WTC11 (cell line): ENCODE data around the gene PUSL1.

Experiments
- ATF3 ChIP-seq: sonication (generic); formaldehyde crosslinking; conservative IDR thresholded peaks from 2 replicates; pipeline ENCODE4 v1.8.1; 2022; ENCODE audit warnings: mild to moderate bottlenecking, missing genetic modification reagents
- ESRRA ChIP-seq: sonication (generic); formaldehyde crosslinking; IDR thresholded peaks from 2 replicates; pipeline ENCODE4 v1.8.1; 2022; ENCODE audit warnings: mild to moderate bottlenecking, missing genetic modification reagents, borderline replicate concordance
- HMGA2 ChIP-seq: fragments of 250-450 bp; sonication (Bioruptor Pico); IDR thresholded peaks from 2 replicates; pipeline ENCODE4 v1.4.0; 2021; ENCODE audit warnings: mild to moderate bottlenecking, moderate library complexity
- TCF7 ChIP-seq: sonication (generic); formaldehyde crosslinking; IDR thresholded peaks from 2 replicates; pipeline ENCODE4 v1.8.0; 2022; ENCODE audit warnings: mild to moderate bottlenecking, low read depth, missing genetic modification reagents, moderate library complexity
- ZNF121 ChIP-seq: sonication (generic); formaldehyde crosslinking; IDR thresholded peaks from 2 replicates; pipeline ENCODE4 v1.8.0; 2023; ENCODE audit warnings: missing genetic modification reagents
- ZNF281 ChIP-seq: sonication (generic); formaldehyde crosslinking; IDR thresholded peaks from 2 replicates; pipeline ENCODE4 v1.8.0; 2023; ENCODE audit warnings: mild to moderate bottlenecking, missing genetic modification reagents
- TF ChIP-seq, protein P1 (sequence below): sonication (generic); formaldehyde crosslinking; IDR thresholded peaks from 2 replicates; pipeline ENCODE4 v1.8.0; 2022; ENCODE audit warnings: mild to moderate bottlenecking, missing genetic modification reagents
- TF ChIP-seq, protein P2 (sequence below): fragments of 200-600 bp; IDR thresholded peaks from 2 replicates; pipeline ENCODE4 v1.8.0; 2022; ENCODE audit warnings: antibody characterized with exemption
- TF ChIP-seq, protein P3 (sequence below): sonication (generic); formaldehyde crosslinking; IDR thresholded peaks from 2 replicates; pipeline ENCODE4 v1.8.0; 2023; ENCODE audit warnings: missing genetic modification reagents

- TF ChIP-seq, protein P1, sequence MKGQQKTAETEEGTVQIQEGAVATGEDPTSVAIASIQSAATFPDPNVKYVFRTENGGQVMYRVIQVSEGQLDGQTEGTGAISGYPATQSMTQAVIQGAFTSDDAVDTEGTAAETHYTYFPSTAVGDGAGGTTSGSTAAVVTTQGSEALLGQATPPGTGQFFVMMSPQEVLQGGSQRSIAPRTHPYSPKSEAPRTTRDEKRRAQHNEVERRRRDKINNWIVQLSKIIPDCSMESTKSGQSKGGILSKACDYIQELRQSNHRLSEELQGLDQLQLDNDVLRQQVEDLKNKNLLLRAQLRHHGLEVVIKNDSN: no peak
- TF ChIP-seq ATF3 (CRISPR knock-in tag) (no peak), HMGA2 (CRISPR knock-in tag) (no peak), ZNF121 (CRISPR knock-in tag) (no peak), TCF7 (no peak), ESRRA (CRISPR knock-in tag) (no peak), ZNF281 (no peak)
- TF ChIP-seq, protein P2, sequence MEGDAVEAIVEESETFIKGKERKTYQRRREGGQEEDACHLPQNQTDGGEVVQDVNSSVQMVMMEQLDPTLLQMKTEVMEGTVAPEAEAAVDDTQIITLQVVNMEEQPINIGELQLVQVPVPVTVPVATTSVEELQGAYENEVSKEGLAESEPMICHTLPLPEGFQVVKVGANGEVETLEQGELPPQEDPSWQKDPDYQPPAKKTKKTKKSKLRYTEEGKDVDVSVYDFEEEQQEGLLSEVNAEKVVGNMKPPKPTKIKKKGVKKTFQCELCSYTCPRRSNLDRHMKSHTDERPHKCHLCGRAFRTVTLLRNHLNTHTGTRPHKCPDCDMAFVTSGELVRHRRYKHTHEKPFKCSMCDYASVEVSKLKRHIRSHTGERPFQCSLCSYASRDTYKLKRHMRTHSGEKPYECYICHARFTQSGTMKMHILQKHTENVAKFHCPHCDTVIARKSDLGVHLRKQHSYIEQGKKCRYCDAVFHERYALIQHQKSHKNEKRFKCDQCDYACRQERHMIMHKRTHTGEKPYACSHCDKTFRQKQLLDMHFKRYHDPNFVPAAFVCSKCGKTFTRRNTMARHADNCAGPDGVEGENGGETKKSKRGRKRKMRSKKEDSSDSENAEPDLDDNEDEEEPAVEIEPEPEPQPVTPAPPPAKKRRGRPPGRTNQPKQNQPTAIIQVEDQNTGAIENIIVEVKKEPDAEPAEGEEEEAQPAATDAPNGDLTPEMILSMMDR: no peak
- TF ChIP-seq, protein P3, sequence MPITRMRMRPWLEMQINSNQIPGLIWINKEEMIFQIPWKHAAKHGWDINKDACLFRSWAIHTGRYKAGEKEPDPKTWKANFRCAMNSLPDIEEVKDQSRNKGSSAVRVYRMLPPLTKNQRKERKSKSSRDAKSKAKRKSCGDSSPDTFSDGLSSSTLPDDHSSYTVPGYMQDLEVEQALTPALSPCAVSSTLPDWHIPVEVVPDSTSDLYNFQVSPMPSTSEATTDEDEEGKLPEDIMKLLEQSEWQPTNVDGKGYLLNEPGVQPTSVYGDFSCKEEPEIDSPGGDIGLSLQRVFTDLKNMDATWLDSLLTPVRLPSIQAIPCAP (CRISPR knock-in tag): no peak
Measured at GRCh38 chr1:1319646-1319941, 11.2 kb downstream of the PUSL1 start.
